ENCODE results near the gene S100A1. TPM values are rescaled to one million over a fixed set of nuclear protein-coding genes. Genes with fewer than 3 reads are reported as not detected.

The S100A1 gene
- total RNA-seq, 1 experiment from 2014 or later: not detected

DNA sequence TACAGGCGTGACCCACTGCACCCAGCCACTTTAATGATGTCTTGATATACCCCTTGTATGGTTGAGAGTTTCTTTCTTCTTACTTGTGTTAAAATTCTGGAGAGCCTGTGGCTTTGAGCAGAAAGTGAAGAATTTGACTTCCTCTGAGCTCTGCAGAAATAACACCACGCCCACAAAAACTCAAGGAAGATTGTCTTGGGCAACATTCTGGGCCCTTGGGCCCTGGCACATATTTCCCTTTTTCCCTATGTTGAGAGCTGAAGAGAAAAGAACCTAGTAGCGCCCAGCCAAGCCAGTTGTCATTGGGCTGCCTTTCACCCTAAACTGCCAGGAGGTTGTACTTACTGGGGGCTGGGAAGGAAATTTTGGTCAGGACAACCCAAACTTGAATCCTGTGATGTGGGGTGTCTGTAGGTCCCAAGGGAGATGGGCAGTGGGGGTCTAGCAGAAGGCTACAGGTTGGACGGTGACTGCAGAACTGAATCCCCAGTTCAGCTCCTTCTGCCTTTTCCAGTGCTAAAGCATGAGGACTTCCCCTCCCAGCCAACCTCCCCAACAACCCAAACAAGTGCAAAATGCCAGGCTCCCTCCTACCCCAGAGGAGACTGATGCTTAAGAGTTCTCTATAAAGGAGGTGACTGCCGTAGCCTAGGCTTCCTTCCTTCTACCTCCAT, 18.6 kb downstream of the S100A1 start:
- Histone ChIP-seq H3K9me3 (ENCODE audit: control insufficient read depth, low read depth, low read length) (no peaks in the 10 kb centered on the region), H2BK12ac (ENCODE audit: insufficient read length, low read depth, low read length) (no peak overlapping the region), H2BK20ac (ENCODE audit: low read depth, low read length, poor library complexity, severe bottlenecking) (no peak overlapping the region), H3K9ac (ENCODE audit: extremely low read depth, insufficient read length, low read length) (no peak overlapping the region), H3K27me3 (ENCODE audit: insufficient read depth, low read length) (no peaks in the 10 kb centered on the region), H4K20me1 (ENCODE audit: control insufficient read depth, insufficient read depth, insufficient read length) (no peaks in the 10 kb centered on the region), H3K56ac (ENCODE audit: insufficient read length, low read depth, low read length) (no peak overlapping the region), H3K4me2 (ENCODE audit: insufficient read depth, insufficient read length, low read length) (no peak overlapping the region), H3K23me2 (ENCODE audit: insufficient read length, low read depth, low read length, poor library complexity, severe bottlenecking) (no peaks in the 10 kb centered on the region), H2AFZ (ENCODE audit: low read length) (no peak overlapping the region), H3K18ac (ENCODE audit: insufficient read length, low read depth, low read length) (no peak overlapping the region), H4K91ac (ENCODE audit: insufficient read length, low read depth, low read length) (no peak overlapping the region), H4K5ac (ENCODE audit: insufficient read length, low read depth, low read length) (no peak overlapping the region), H3K4ac (ENCODE audit: low read depth, low read length) (no peak overlapping the region), H3K79me1 (ENCODE audit: insufficient read depth, low read depth, low read length, poor library complexity, severe bottlenecking) (peaks cover 4% of the 10 kb centered on the region), H3K14ac (ENCODE audit: insufficient read depth, low read length) (no peak overlapping the region), H2BK15ac (ENCODE audit: low read depth, low read length) (no peak overlapping the region), H4K8ac (replicated peaks; ENCODE audit: insufficient read length, low read depth, low read length) (no peak overlapping the region), H3K23ac (ENCODE audit: insufficient read length, low read depth, low read length) (no peak overlapping the region), H3K79me2 (ENCODE audit: insufficient read depth, low read length) (no peaks in the 10 kb centered on the region), H2BK120ac (ENCODE audit: low read depth, low read length, poor library complexity, severe bottlenecking) (no peak overlapping the region), H3K4me1 (ENCODE audit: insufficient read depth, low read length) (no peaks in the 10 kb centered on the region), H2AK5ac (ENCODE audit: insufficient read length, low read length) (no peak overlapping the region), H2BK5ac (ENCODE audit: insufficient read length, low read length) (no peak overlapping the region), H3K27ac (ENCODE audit: insufficient read length, low read depth, low read length) (no peak overlapping the region), H3T11ph (ENCODE audit: low read length) (no peak overlapping the region)
- Mint-ChIP-seq H3K9me3 (no peaks in the 10 kb centered on the region), H3K36me3 (ENCODE audit: insufficient read depth in 1 of 3, low read depth in 3 of 3) (peaks cover 26 to 50% (median 48%) of the 10 kb centered on the region in 3 experiments; a peak in 6 of 7 replicates), H3K4me1 (peaks cover 6% of the 10 kb centered on the region in 2 experiments), H3K27me3 (ENCODE audit: low read depth) (peaks cover 4% of the 10 kb centered on the region; the same call in 1 of the 2 replicates), H3K27ac (peak overlapping the region; percentile 35 to 90 (median 57); a peak in 6 of 7 replicates), H3K4me3 (peak overlapping the region in 1 of 2 experiments; percentile 47; a peak in 2 of 5 replicates)
- TF ChIP-seq, protein P1, sequence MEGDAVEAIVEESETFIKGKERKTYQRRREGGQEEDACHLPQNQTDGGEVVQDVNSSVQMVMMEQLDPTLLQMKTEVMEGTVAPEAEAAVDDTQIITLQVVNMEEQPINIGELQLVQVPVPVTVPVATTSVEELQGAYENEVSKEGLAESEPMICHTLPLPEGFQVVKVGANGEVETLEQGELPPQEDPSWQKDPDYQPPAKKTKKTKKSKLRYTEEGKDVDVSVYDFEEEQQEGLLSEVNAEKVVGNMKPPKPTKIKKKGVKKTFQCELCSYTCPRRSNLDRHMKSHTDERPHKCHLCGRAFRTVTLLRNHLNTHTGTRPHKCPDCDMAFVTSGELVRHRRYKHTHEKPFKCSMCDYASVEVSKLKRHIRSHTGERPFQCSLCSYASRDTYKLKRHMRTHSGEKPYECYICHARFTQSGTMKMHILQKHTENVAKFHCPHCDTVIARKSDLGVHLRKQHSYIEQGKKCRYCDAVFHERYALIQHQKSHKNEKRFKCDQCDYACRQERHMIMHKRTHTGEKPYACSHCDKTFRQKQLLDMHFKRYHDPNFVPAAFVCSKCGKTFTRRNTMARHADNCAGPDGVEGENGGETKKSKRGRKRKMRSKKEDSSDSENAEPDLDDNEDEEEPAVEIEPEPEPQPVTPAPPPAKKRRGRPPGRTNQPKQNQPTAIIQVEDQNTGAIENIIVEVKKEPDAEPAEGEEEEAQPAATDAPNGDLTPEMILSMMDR (conservative IDR thresholded peaks at IDR 0.05): no peak
- no CpG with 5 or more reads among the region's 5 CpGs for WGBS (ENCODE audit: extremely low coverage, insufficient read length, low lambda C conversion rate)
- no peak for DNase-seq

Data from H9 (cell line).